SIG-M5 (cell line): ENCODE measurements around the gene CCDC187.

Source experiments
- DNase-seq: peaks from one replicate; lab custom pipeline; 2025; lab: John Stamatoyannopoulos, UW

CCDC187 gene

GRCh38 chr9:136204838-136205706 is 98.8 kb downstream of the CCDC187 start, which contains the start of gene LHX3:
TSS of gene LHX3 (minus strand) at chr9:136205128. CDS start at chr9:136205012, 116 bp downstream.
- no peak for DNase-seq

- DNase-seq = no peak
Observed at GRCh38 chr9:136204145-136204805, 99.6 kb downstream of the CCDC187 start.

GRCh38 chr9:136203408-136204144 is 100.3 kb downstream of the CCDC187 start:
- DNase-seq = no peak

- no peak for DNase-seq
Observed at GRCh38 chr9:136202454-136203407, 101.2 kb downstream of the CCDC187 start.

- no peak for DNase-seq
Observed at GRCh38 chr9:136201609-136202453, 102.1 kb downstream of the CCDC187 start.

- no peak for DNase-seq
Observed at GRCh38 chr9:136201174-136201573, 102.7 kb downstream of the CCDC187 start.

- DNase-seq = no peak
Observed at GRCh38 chr9:136200424-136200823, 103.5 kb downstream of the CCDC187 start.
